PC-9 (cell line): Measurements from ENCODE around the gene FSTL1. TPM values are rescaled to one million over a fixed set of nuclear protein-coding genes. Genes with fewer than 3 reads are reported as not detected.

ENCODE experiments used
- BruUV-seq: library from RNA; stranded (reverse); fragments of 400-500 nt; replicated peaks from 2 replicates; lab custom pipeline; 2021; lab: Mats Ljungman, UMichigan
- CTCF ChIA-PET: fragments of 300-600 bp; sonication (Branson Sonifier 250); formaldehyde crosslinking; loops from one replicate; lab custom pipeline; 2022; ENCODE audit warnings: antibody characterized with exemption; lab: Charles Lee
- POLR2A ChIA-PET: fragments of 300-600 bp; sonication (Branson Sonifier 250); formaldehyde crosslinking; loops from one replicate; lab custom pipeline; 2022; ENCODE audit warnings: antibody characterized with exemption; ENCODE audit not compliant: unreplicated experiment; lab: Charles Lee
- DNase-seq, 2 experiments: peaks; one replicate each; pipeline versions ENCODE4 v3.0.0 to v3.0.0-alpha.2; 2015 to 2022; ENCODE audit warnings: mixed read lengths in 1 of 2
- H2AFZ ChIP-seq: fragments of 200-600 bp; sonication (generic); 2 replicates; pipeline ENCODE4 v1.8.1; 2017; ENCODE audit warnings: antibody characterized with exemption
- H3F3A ChIP-seq: fragments of 200-600 bp; sonication (generic); 2 replicates; pipeline ENCODE4 v1.8.1; 2017; ENCODE audit warnings: antibody characterized with exemption, mild to moderate bottlenecking, low read depth; ENCODE audit not compliant: insufficient read depth
- H3K27ac ChIP-seq: fragments of 200-600 bp; sonication (generic); 2 replicates; pipeline ENCODE4 v1.6.1; 2016; ENCODE audit warnings: mixed run types
- H3K27me3 ChIP-seq: fragments of 200-600 bp; sonication (generic); 2 replicates; pipeline ENCODE4 v1.6.1; 2016; ENCODE audit warnings: low read depth, mixed run types; ENCODE audit not compliant: insufficient read depth
- H3K36me3 ChIP-seq: fragments of 200-600 bp; sonication (generic); 2 replicates; pipeline ENCODE4 v1.6.1; 2016; ENCODE audit warnings: low read depth, mixed run types
- H3K4me1 ChIP-seq: fragments of 200-600 bp; sonication (generic); replicated peaks from 2 replicates; pipeline ENCODE4 v1.6.1; 2016; ENCODE audit warnings: mixed run types; ENCODE audit not compliant: insufficient read depth
- H3K4me2 ChIP-seq: fragments of 200-600 bp; sonication (generic); 2 replicates; pipeline ENCODE4 v1.6.1; 2017; ENCODE audit warnings: mixed run types
- H3K4me3 ChIP-seq: fragments of 200-600 bp; sonication (generic); 2 replicates; pipeline ENCODE4 v1.6.1; 2016; ENCODE audit warnings: mixed run types
- H3K79me2 ChIP-seq: fragments of 200-600 bp; sonication (generic); 2 replicates; pipeline ENCODE4 v1.6.1; 2017; ENCODE audit warnings: low read depth, mixed run types
- H3K9me2 ChIP-seq: fragments of 200-600 bp; sonication (generic); 2 replicates; pipeline ENCODE4 v1.8.1; 2017; ENCODE audit warnings: mild to moderate bottlenecking; ENCODE audit not compliant: insufficient read depth
- H3K9me3 ChIP-seq: fragments of 200-600 bp; sonication (generic); 2 replicates; pipeline ENCODE4 v1.8.1; 2016; ENCODE audit warnings: low read depth; ENCODE audit not compliant: insufficient read depth
- H4K20me1 ChIP-seq: fragments of 200-600 bp; sonication (generic); 2 replicates; pipeline ENCODE4 v1.8.1; 2017; ENCODE audit not compliant: insufficient read depth
- EZH2 ChIP-seq: fragments of 200-600 bp; sonication (generic); IDR thresholded peaks from 2 replicates; pipeline ENCODE4 v1.8.0; 2017; ENCODE audit warnings: antibody characterized with exemption, low read depth
- intact Hi-C: fragments of 100-400 bp; cut with micrococcal nuclease; formaldehyde crosslinking; loops from one replicate; pipeline ENCODE4 v1.10.0; 2022; ENCODE audit not compliant: unreplicated experiment
- total RNA-seq: library from RNA; stranded (reverse); gene quantifications from 2 replicates; pipeline ENCODE4 v1.2.3, GENCODE V29; 2021
- TF ChIP-seq, protein P1 (sequence below): fragments of 200-600 bp; sonication (generic); conservative IDR thresholded peaks from 2 replicates; pipeline ENCODE4 v1.6.1; 2017; ENCODE audit warnings: mixed run types, antibody characterized with exemption, mild to moderate bottlenecking, moderate library complexity

FSTL1 gene
- total RNA-seq, 1 experiment from 2014 or later = 225 TPM

DNA sequence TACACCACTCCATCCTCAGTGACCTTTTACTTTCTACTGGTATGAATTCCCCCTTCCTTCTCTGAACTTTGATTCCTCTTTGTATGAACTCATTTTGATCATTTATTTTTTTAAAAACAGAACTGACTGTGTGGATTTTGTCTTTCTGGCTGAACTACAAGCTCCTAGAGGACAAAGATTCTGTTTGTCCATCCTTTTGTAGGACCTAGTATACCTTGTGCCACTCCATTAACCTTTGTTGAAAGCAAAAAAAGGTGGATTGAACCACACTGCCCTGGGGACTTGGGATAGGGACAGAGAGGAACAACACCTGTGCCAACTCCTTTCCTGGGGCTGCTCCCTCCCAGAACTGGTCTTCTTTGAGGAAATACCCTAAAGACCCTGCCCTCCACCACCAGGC is 23.6 kb downstream of the FSTL1 start:
- Histone ChIP-seq H3K79me2 (no peaks in the 10 kb centered on the region), H2AFZ (no peak overlapping the region), H3K4me2 (no peak overlapping the region), H3F3A (no peaks in the 10 kb centered on the region), H3K9me3 (no peaks in the 10 kb centered on the region), H3K4me3 (no peak overlapping the region), H3K4me1 (0 out of 2 replicates have a peak, but pooled peaks cover under 1% of the 10 kb centered on the region), H3K27me3 (no peaks in the 10 kb centered on the region), H3K9me2 (no peaks in the 10 kb centered on the region), H3K36me3 (peaks cover 11% of the 10 kb centered on the region), H4K20me1 (no peaks in the 10 kb centered on the region), H3K27ac (no peak overlapping the region)
- DNase-seq = no peak
- TF ChIP-seq EZH2 = no peak
- TF ChIP-seq, protein P1, sequence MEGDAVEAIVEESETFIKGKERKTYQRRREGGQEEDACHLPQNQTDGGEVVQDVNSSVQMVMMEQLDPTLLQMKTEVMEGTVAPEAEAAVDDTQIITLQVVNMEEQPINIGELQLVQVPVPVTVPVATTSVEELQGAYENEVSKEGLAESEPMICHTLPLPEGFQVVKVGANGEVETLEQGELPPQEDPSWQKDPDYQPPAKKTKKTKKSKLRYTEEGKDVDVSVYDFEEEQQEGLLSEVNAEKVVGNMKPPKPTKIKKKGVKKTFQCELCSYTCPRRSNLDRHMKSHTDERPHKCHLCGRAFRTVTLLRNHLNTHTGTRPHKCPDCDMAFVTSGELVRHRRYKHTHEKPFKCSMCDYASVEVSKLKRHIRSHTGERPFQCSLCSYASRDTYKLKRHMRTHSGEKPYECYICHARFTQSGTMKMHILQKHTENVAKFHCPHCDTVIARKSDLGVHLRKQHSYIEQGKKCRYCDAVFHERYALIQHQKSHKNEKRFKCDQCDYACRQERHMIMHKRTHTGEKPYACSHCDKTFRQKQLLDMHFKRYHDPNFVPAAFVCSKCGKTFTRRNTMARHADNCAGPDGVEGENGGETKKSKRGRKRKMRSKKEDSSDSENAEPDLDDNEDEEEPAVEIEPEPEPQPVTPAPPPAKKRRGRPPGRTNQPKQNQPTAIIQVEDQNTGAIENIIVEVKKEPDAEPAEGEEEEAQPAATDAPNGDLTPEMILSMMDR = no peak
- POLR2A ChIA-PET = no interaction called here
- no TSS peak for BruUV-seq
- intact Hi-C loops = no loop called here
- CTCF ChIA-PET = no interaction called here

DNA sequence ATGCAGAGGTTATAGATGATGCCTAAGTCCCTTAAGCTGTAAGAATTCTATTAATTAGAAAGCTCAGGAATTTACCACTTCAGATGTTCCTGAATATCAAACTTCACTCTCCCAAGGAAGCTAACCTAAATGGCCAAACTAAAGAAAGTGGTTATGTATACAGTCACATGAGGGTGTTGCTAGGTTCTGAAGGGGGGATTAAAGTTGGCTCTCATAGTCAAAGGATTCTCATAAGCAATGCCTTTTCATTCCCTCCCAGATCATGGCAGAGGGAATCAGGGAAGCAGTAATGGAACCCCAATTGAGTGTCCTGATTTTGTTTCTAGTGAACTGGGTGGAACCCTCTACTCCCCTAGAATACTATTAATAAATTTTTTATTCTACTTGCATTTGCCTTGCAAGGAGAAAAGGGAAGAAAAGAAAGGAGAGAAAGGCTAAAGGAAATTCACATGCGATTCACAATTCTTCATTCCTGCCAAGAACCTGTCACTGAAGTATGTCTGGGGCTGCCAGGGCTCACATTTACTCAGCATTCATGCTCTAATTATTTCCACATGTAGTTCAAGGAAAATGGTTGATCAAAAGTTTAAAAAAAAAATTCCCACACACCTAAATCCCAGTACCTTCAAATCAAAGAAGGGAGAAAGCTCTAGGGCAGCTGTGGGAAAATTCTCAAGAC is 25.1 kb downstream of the FSTL1 start:
- intact Hi-C loops = no loop called here
- peaks cover 7% of the 10 kb centered on the region for H3K36me3 ChIP-seq
- no peaks in the 10 kb centered on the region for H3K4me1 ChIP-seq
- no peak overlapping the region for H3K27ac ChIP-seq
- no peaks in the 10 kb centered on the region for H3K79me2 ChIP-seq
- no peaks in the 10 kb centered on the region for H3F3A ChIP-seq
- no peak overlapping the region for H3K4me3 ChIP-seq
- no peaks in the 10 kb centered on the region for H3K9me2 ChIP-seq
- H2AFZ ChIP-seq = no peak overlapping the region
- no peaks in the 10 kb centered on the region for H4K20me1 ChIP-seq
- no TSS peak for BruUV-seq
- no peaks in the 10 kb centered on the region for H3K27me3 ChIP-seq
- DNase-seq = peak in 1 of 2 experiments; percentile 60
- ChIA-PET POLR2A (interaction anchor here (0.6 kb wide), 1 partner anchor 50 kb away, joined by 4 read pairs; no protein-coding TSS in a partner anchor), CTCF (interaction anchor here (0.5 to 0.6 kb wide), 2 partner anchors 11 to 77 kb away, joined by 3 to 7 read pairs; no protein-coding TSS in a partner anchor)
- no peaks in the 10 kb centered on the region for H3K9me3 ChIP-seq
- H3K4me2 ChIP-seq = no peak overlapping the region
- TF ChIP-seq EZH2 = no peak
- TF ChIP-seq, protein P1 = no peak

DNA sequence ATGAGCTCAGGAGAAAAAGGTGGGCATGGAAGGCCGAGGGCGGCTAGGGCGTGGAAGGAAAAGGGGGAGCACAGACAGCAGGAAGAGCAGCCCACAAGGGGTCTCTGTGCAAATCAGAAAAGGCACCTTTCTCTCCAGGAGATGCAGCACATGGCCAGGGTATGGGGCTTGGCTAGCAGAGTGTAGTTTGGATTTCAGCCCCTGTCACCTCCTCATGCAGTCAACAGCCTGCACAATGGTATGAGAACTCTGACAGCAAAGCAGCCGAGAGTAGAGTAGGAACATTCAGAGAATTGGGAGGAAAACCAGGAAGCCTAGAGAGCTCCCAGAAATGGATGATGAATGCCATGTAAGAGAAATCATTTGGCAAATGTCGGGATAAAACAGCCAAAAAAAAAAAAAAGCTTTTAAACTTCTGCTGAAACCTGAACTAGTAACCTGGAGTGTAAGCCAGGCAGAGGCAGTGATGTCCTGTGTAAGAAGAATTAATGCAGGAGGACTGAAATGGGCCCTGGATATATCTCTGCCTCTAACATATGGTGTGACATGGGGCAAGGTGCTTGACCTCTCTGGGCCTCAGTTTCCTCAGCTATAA is 25.7 kb downstream of the FSTL1 start:
- BruUV-seq = no TSS peak
- no peaks in the 10 kb centered on the region for H3K9me2 ChIP-seq
- no peaks in the 10 kb centered on the region for H3K9me3 ChIP-seq
- H3F3A ChIP-seq = no peaks in the 10 kb centered on the region
- H3K4me2 ChIP-seq = no peak overlapping the region
- H4K20me1 ChIP-seq = no peaks in the 10 kb centered on the region
- H3K4me1 ChIP-seq = no peaks in the 10 kb centered on the region
- H3K27ac ChIP-seq = no peak overlapping the region
- no peak for DNase-seq
- TF ChIP-seq, protein P1 = no peak
- no peak for TF ChIP-seq EZH2
- no peak overlapping the region for H3K4me3 ChIP-seq
- no peaks in the 10 kb centered on the region for H3K79me2 ChIP-seq
- no peak overlapping the region for H2AFZ ChIP-seq
- ChIA-PET POLR2A (interaction anchor here (0.6 kb wide), 2 partner anchors 51 to 80 kb away, joined by 4 to 20 read pairs; no protein-coding TSS in a partner anchor), CTCF (interaction anchor here (0.5 to 0.6 kb wide), 2 partner anchors 12 to 77 kb away, joined by 3 to 7 read pairs; no protein-coding TSS in a partner anchor)
- H3K36me3 ChIP-seq = 0 out of 2 replicates have a peak, but pooled peaks cover under 1% of the 10 kb centered on the region
- intact Hi-C loops = no loop called here
- no peaks in the 10 kb centered on the region for H3K27me3 ChIP-seq
